Neural crest cell (in vitro differentiated cells): ENCODE results near the gene PLD6. TPM values are rescaled to one million over a fixed set of nuclear protein-coding genes. Genes with fewer than 3 reads are reported as not detected.

Experiments
- DNase-seq: peaks from one replicate; pipeline ENCODE4 v3.0.0; 2021; ENCODE audit warnings: low read depth, mixed read lengths, low spot score
- H3K27ac Mint-ChIP-seq: one replicate; pipeline ENCODE4 v1.8.0; 2021; ENCODE audit warnings: mild to moderate bottlenecking, mixed read lengths; ENCODE audit not compliant: unreplicated experiment
- H3K27me3 Mint-ChIP-seq: 2 replicates; pipeline ENCODE4 v1.8.0; 2021; ENCODE audit warnings: low read depth, mild to moderate bottlenecking, mixed read lengths
- H3K36me3 Mint-ChIP-seq: 2 replicates; pipeline ENCODE4 v1.8.0; 2021; ENCODE audit warnings: low read depth, mild to moderate bottlenecking, mixed read lengths
- H3K4me1 Mint-ChIP-seq: 2 replicates; pipeline ENCODE4 v1.8.0; 2021; ENCODE audit warnings: mixed read lengths
- H3K4me3 Mint-ChIP-seq: one replicate; pipeline ENCODE4 v1.8.0; 2021; ENCODE audit warnings: mild to moderate bottlenecking, mixed read lengths
- H3K9me3 Mint-ChIP-seq: 2 replicates; pipeline ENCODE4 v1.8.0; 2021; ENCODE audit warnings: mixed read lengths
- total RNA-seq: library from RNA; stranded (reverse); gene quantifications from 2 replicates; pipeline ENCODE4 v1.2.1, GENCODE V29; 2021
- TF ChIP-seq, protein P1 (sequence below): fragments of 200-600 bp; sonication (generic); conservative IDR thresholded peaks from 2 replicates; pipeline ENCODE4 v1.5.0; 2021; ENCODE audit warnings: antibody characterized with exemption, mild to moderate bottlenecking

Gene PLD6
- total RNA-seq, 1 donor from 2014 or later = 0.23 TPM

- H3K36me3 Mint-ChIP-seq = no peaks in the 10 kb centered on the region
- peak overlapping the region; percentile 99 for H3K27ac Mint-ChIP-seq
- no peaks in the 10 kb centered on the region for H3K27me3 Mint-ChIP-seq
- H3K4me3 Mint-ChIP-seq = peak overlapping the region; percentile 94
- DNase-seq = no peak
- TF ChIP-seq, protein P1, sequence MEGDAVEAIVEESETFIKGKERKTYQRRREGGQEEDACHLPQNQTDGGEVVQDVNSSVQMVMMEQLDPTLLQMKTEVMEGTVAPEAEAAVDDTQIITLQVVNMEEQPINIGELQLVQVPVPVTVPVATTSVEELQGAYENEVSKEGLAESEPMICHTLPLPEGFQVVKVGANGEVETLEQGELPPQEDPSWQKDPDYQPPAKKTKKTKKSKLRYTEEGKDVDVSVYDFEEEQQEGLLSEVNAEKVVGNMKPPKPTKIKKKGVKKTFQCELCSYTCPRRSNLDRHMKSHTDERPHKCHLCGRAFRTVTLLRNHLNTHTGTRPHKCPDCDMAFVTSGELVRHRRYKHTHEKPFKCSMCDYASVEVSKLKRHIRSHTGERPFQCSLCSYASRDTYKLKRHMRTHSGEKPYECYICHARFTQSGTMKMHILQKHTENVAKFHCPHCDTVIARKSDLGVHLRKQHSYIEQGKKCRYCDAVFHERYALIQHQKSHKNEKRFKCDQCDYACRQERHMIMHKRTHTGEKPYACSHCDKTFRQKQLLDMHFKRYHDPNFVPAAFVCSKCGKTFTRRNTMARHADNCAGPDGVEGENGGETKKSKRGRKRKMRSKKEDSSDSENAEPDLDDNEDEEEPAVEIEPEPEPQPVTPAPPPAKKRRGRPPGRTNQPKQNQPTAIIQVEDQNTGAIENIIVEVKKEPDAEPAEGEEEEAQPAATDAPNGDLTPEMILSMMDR = no peak
- peaks cover 29% of the 10 kb centered on the region for H3K4me1 Mint-ChIP-seq
- H3K9me3 Mint-ChIP-seq = no peaks in the 10 kb centered on the region
Measured at GRCh38 chr17:17236295-17237025, 30.3 kb upstream of the PLD6 start.

- Mint-ChIP-seq H3K4me3 (peak overlapping the region; percentile 94), H3K27ac (no peak overlapping the region), H3K9me3 (no peaks in the 10 kb centered on the region), H3K36me3 (no peaks in the 10 kb centered on the region), H3K27me3 (no peaks in the 10 kb centered on the region), H3K4me1 (peaks cover 29% of the 10 kb centered on the region)
- DNase-seq = no peak
- TF ChIP-seq, protein P1 = no peak
Measured at GRCh38 chr17:17235212-17236174, 29.4 kb upstream of the PLD6 start.

- H3K36me3 Mint-ChIP-seq = no peaks in the 10 kb centered on the region
- no peak for DNase-seq
- H3K9me3 Mint-ChIP-seq = no peaks in the 10 kb centered on the region
- peak overlapping the region; percentile 27 for H3K27ac Mint-ChIP-seq
- TF ChIP-seq, protein P1 = no peak
- peak overlapping the region; percentile 31 for H3K4me3 Mint-ChIP-seq
- H3K4me1 Mint-ChIP-seq = peaks cover 19% of the 10 kb centered on the region
- H3K27me3 Mint-ChIP-seq = no peaks in the 10 kb centered on the region
Measured at GRCh38 chr17:17232303-17232621, 26.1 kb upstream of the PLD6 start.

DNA sequence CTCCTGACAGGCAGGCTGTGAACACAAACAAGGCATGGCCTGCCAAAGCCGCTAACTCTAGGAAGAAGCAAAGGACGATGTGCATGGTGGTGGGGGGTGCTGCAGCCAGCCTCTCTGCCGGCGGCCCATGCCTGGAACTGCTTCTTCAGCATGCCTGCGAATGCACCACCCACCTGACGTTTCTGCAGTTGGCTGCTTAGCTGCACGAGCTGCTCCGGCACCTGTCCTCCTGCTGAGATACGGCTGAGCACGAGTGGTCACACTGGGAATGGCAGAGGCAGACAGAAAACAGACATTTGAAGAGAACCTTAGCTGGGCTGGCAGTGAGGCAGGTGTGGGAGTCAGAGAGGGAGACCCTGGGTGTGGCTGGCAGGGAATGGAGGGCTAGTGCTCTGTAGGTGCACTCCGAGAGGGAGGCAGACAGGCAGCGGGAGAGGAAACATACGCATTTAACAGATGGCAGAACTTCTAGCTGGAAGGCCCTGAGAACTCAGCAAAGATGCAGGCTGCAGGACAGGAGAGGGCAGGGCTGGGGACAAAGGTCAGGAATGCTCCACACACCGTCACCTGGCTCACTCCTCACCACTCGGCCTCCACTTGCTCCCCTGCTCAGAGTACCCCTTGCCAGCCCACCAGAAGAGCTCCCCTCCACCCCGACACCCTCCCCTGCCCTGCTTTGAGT, 25.6 kb upstream of the PLD6 start:
- TF ChIP-seq, protein P1 = no peak
- no peaks in the 10 kb centered on the region for H3K36me3 Mint-ChIP-seq
- H3K4me1 Mint-ChIP-seq = peaks cover 17% of the 10 kb centered on the region
- no peak overlapping the region for H3K27ac Mint-ChIP-seq
- H3K9me3 Mint-ChIP-seq = no peaks in the 10 kb centered on the region
- H3K27me3 Mint-ChIP-seq = no peaks in the 10 kb centered on the region
- no peak overlapping the region for H3K4me3 Mint-ChIP-seq
- DNase-seq = no peak
